AG04450 (cell line): ENCODE results near the gene GNL2. TPM values are rescaled to one million over a fixed set of nuclear protein-coding genes. Genes with fewer than 3 reads are reported as not detected.

Experiments used
- CTCF ChIA-PET: fragments of 300-600, 350-600 bp; formaldehyde crosslinking; extraction: SDS; loops from one replicate; lab custom pipeline; 2022; ENCODE audit warnings: antibody characterized with exemption, inconsistent platforms; lab: Charles Lee
- POLR2A ChIA-PET: fragments of 350-600 bp; formaldehyde crosslinking; extraction: SDS; loops from one replicate; lab custom pipeline; 2021; ENCODE audit warnings: antibody characterized with exemption, inconsistent platforms; lab: Yijun Ruan, JAX
- DNase-seq: peaks from one replicate; pipeline ENCODE4 v3.0.0-alpha.2; 2011; ENCODE audit warnings: low read depth, low spot score
- H3K27ac ChIP-seq: one replicate; pipeline ENCODE4 v1.5.1; 2012; ENCODE audit warnings: low read depth, low read length, control low read depth
- H3K27me3 ChIP-seq: one replicate; pipeline ENCODE4 v1.6.0; 2012; ENCODE audit warnings: low read length; ENCODE audit not compliant: control insufficient read depth, insufficient read depth
- H3K4me3 ChIP-seq: 2 replicates; pipeline ENCODE4 v1.5.1; 2011; ENCODE audit warnings: mild to moderate bottlenecking, low read depth, low read length, control low read depth
- H3K9me3 ChIP-seq: 2 replicates; pipeline ENCODE4 v1.5.1; 2012; ENCODE audit warnings: low read length; ENCODE audit not compliant: control insufficient read depth, insufficient read depth
- polyA minus RNA-seq: library from RNA; depleted of rRNA, polyadenylated mRNA; stranded (reverse); fragments of >200 nt; gene quantifications from 2 replicates; pipeline ENCODE4 v1.2.3, GENCODE V29; 2011; rRNA and poly(A)+ RNA removed
- polyA plus RNA-seq: library from polyadenylated mRNA; depleted of rRNA; stranded (reverse); fragments of >200 nt; gene quantifications from 2 replicates; pipeline ENCODE4 v1.2.3, GENCODE V29; 2011; rRNA removed
- TF ChIP-seq, protein P1 (sequence below): IDR thresholded peaks from 2 replicates; pipeline ENCODE4 v1.5.1; 2011; ENCODE audit warnings: low read depth, low read length, control low read depth, inconsistent platforms

GNL2 gene
- 52.5 and 64.7 TPM in 2 replicates for polyA plus RNA-seq
- 71.4 and 86.8 TPM in 2 replicates for polyA minus RNA-seq

DNA sequence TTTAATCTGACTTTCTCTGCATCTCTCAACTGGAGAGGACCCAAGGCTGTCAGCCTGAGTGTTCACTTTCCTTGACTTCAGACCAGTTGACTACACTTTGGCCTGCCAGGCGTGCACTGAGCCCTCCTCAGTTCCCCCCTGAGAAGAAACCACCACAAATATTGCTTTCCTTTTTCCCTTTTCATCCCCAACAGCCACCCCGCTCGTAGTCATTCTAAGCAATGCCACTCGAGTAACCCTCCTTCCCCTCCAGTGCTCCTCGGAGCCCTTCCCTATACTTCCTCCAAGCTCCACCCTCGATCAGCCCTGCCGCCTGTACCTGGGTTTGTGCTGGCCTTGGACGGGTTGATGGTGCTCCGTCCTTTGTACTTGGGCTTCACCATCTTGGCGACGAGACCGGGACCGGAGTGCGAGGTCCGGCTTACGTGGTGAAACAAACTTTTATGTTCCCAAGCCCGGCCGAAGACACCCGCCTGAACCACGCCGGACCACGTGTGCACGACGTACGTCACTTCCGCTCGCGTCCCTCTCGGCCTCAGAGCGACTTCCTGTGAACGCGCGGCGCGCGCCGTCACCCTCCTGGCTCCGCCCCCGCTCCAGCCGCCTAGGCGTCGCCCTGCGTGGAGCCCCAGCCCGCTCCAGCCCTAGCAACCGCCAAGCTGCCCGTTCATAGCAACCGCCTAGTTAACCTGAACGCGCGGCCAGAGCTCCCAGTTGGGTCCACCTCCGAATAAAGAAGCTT, at the start of gene GNL2:
Gene GNL2, minus strand, starts transcription at position 498 of the 742 bp plus-strand sequence. Its CDS starts 115 bp downstream, at position 383.
- CTCF ChIA-PET = interaction anchor here (0.6 to 1.8 kb wide), 4 partner anchors 81 to 96 kb away, joined by 4 to 17 read pairs (median 4); partner anchors contain the start of gene MEAF6
- peak within 1 kb of the TSS; percentile 98 for H3K4me3 ChIP-seq
- peak within 1 kb of the TSS; percentile 73 for H3K27ac ChIP-seq
- no peaks in the 10 kb centered on the region for H3K9me3 ChIP-seq
- DNase-seq = peak; percentile 85
- TF ChIP-seq, protein P1, sequence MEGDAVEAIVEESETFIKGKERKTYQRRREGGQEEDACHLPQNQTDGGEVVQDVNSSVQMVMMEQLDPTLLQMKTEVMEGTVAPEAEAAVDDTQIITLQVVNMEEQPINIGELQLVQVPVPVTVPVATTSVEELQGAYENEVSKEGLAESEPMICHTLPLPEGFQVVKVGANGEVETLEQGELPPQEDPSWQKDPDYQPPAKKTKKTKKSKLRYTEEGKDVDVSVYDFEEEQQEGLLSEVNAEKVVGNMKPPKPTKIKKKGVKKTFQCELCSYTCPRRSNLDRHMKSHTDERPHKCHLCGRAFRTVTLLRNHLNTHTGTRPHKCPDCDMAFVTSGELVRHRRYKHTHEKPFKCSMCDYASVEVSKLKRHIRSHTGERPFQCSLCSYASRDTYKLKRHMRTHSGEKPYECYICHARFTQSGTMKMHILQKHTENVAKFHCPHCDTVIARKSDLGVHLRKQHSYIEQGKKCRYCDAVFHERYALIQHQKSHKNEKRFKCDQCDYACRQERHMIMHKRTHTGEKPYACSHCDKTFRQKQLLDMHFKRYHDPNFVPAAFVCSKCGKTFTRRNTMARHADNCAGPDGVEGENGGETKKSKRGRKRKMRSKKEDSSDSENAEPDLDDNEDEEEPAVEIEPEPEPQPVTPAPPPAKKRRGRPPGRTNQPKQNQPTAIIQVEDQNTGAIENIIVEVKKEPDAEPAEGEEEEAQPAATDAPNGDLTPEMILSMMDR = no peak
- peaks cover 7% of the 10 kb centered on the region for H3K27me3 ChIP-seq
- POLR2A ChIA-PET = interaction anchor here (0.6 to 1.4 kb wide), 6 partner anchors 9 to 96 kb away, joined by 3 to 5 read pairs (median 4); partner anchors contain the start of gene MEAF6

DNA sequence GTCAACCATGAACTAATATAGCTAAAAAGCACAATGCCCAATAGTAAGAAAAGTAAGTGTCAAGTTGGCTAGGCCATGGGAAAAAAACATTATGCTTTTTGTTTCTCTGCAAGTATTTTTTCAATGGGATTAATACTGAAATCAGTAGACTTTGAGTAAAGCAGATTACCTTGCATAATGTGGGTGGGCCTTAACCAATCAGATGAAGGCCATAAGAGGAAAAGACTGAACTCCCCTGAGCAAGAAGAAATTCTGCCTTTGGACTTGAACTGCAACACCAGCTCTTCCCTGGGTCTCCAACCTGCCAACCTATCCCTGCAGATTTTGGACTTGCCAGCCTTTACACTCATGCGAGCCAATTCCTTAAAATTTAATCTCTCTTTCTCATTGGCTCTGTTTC, 45.3 kb upstream of the GNL2 start:
- Histone ChIP-seq H3K4me3 (no peak overlapping the region), H3K27me3 (peaks cover 37% of the 10 kb centered on the region), H3K9me3 (no peaks in the 10 kb centered on the region), H3K27ac (no peak overlapping the region)
- POLR2A ChIA-PET = no interaction called here
- CTCF ChIA-PET = no interaction called here
- no peak for DNase-seq
- TF ChIP-seq, protein P1 = no peak

DNA sequence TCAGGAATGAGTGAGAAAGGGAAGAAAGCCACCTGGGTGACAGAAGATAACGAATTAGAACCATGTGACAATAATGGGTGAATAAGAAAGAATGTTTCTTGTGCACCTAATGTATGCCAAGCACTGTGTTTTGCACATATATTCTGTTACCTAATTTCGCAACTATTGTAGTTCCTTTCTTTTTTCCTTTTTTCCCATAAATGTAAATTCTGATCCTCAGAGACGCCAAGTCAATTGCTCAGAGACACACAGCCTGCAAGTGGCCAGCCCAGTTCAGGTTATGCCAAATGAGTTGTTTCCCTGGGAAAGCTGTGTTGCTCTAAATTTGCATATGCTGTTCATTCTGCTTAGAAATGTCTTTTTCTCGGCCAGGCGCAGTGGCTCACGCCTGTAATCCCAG, 40.7 kb upstream of the GNL2 start:
- Histone ChIP-seq H3K4me3 (no peak overlapping the region), H3K27me3 (peaks cover 67% of the 10 kb centered on the region), H3K9me3 (no peaks in the 10 kb centered on the region; the same call in 1 of the 2 replicates), H3K27ac (no peak overlapping the region)
- ChIA-PET CTCF (interaction anchor here (0.8 kb wide), 1 partner anchor 45 kb away, joined by 3 read pairs; no protein-coding TSS in a partner anchor), POLR2A (no interaction called here)
- TF ChIP-seq, protein P1 = no peak
- DNase-seq = no peak

DNA sequence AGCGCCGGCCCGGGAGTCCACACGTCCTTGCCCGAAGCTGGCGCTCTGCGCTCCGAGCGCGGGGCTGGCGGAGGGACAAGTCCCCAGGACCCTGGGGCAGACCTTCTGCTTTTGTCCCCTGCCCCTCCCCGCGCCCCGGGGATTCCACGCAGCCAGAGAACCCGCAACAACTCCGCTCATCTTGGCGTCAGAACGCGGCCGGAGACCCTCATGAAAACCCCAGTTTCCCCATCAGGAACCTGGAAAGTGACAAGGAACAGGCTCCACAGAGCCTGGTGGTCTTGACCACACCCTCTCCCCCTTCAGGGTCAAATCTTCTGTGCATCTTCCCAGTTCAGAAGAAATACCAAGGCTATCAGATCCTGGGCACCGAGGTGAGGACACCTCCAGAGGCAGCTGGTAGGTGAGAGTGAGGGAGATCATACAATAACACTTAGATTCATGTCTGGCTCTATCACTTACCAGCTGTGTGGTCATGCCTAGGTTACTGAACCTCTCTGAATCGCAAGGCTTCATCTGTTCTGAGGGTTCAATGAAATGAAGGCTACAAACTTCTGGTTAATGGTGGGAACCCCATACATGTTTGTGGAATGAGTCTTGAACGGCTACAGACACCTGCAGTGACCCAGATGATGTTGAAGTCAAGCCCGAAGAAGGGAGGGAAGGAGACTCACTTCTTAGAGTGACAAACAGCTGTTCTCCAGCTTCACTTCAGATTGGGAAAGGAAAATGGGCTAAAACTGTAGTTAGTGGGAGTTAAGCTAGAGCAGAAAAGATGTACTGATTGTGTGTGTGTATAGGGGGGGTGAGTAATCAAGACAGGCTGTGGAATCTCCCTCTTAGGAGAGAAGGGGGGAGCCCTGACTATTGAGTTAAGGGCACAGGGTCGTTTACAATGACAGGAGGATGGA, 39.5 kb upstream of the GNL2 start:
- POLR2A ChIA-PET = interaction anchor here (0.7 kb wide), 1 partner anchor 32 kb away, joined by 3 read pairs; no protein-coding TSS in a partner anchor
- no peak overlapping the region for H3K27ac ChIP-seq
- CTCF ChIA-PET = interaction anchor here (1.4 kb wide), 1 partner anchor 47 kb away, joined by 5 read pairs; no protein-coding TSS in a partner anchor
- no peak for DNase-seq
- no peaks in the 10 kb centered on the region; the same call in 1 of the 2 replicates for H3K9me3 ChIP-seq
- H3K4me3 ChIP-seq = no peak overlapping the region
- H3K27me3 ChIP-seq = peaks cover 79% of the 10 kb centered on the region
- TF ChIP-seq, protein P1 = no peak
